ENCODE results near the gene KRR1.

Gene KRR1

DNA sequence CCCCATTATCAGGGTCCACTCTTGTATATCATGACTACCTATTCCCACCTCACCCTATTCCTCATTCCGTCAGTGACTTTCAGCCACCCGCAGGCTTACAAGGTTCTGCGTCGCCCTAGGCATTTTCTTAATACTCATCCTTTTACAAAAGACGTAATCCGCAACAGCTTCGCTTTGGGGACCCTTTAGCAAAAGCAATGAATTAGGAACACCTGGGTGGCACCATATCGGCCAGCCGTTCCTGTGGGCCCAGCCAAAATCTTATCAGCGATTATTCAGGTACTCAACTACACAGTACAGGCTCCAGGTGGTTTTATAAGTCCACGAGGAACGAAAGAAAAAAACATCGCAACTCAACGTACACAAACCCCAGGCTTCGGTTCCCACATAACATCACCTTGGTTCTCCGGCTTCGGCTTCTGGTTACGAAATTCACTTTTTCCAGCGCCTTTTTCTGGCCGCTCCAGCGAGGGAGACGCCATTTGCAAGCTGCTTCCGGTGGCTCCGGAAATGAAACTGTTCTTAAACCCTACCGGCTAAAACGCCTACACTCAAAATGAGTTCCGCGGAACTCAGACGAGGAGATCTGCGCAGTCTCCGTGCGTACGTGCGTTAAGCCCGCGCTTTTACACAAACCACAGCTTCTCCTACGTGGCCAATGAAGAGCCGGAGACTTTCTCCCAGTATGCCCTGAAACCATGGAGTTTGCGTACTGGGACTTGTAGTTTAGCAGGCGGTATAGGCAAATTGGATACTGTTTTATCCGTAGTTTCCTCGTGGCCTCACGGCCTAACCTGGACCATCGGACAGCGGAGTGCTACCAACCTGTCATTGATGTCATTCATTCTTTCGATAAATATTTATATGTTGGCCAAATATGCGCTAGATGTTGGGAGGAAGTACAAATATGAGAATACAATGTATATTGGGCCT, at the start of gene KRR1:
TSS of gene KRR1 (minus strand) at position 494 of the 933 bp plus-strand sequence. CDS start at position 482, 12 bp downstream.
- in situ Hi-C loops (cut with HindIII; ENCODE audit: low sequenced_read_pairs), result no loop called here

- in situ Hi-C loops (cut with HindIII; ENCODE audit: low sequenced_read_pairs), result no loop called here
These were observed 48.8 kb upstream of the KRR1 start for GRCh38 chr12:75560167-75560566.

DNA sequence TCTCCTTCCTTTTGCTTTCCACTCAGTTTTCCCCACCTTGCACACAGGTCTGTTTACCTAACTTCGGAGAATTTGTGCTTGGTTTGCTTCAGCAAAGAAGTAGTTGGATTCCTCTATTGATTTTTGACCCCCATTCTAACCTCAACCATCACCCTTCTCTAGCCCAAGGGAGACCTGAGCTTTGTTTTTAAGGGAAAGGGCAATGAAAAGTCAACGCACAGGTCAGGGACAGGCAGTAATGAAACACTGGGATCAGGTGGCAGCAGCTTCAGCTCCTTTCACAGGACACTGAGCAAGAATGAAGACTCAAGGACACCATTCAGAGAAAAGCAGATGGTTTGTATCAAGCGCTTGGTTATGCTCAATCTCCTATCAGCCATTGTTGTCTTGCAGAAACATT, 46.9 kb upstream of the KRR1 start:
- in situ Hi-C loops (cut with HindIII; ENCODE audit: low sequenced_read_pairs), result no loop called here

GRCh38 chr12:75556311-75556899, 45.0 kb upstream of the KRR1 start:
- in situ Hi-C loops (cut with HindIII; ENCODE audit: low sequenced_read_pairs), result no loop called here

GRCh38 chr12:75554556-75554880, 43.1 kb upstream of the KRR1 start:
- in situ Hi-C loops (cut with HindIII; ENCODE audit: low sequenced_read_pairs), result no loop called here

GRCh38 chr12:75553836-75554555, 42.6 kb upstream of the KRR1 start:
- in situ Hi-C loops (cut with HindIII; ENCODE audit: low sequenced_read_pairs), result no loop called here

- in situ Hi-C loops (cut with HindIII; ENCODE audit: low sequenced_read_pairs), result no loop called here
These were observed 42.0 kb upstream of the KRR1 start for GRCh38 chr12:75553398-75553797.

DNA sequence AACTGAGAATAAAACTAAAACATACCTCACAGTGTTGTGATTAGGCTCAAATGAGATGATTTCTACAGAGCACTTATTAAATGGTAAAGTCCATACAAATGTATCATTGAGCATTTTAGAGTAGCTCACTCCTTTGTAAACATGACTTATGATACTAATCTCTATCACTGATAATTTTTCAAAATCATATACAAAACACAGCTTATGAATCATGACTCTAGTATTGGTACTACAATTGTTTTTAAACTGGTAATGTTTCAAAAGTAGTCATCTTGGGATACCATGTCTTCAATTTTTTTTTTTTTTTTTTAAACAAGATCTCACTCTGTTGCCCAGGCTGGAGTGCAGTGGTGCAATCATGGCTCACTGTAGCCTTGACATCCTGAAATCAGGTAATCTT, 40.1 kb upstream of the KRR1 start:
- in situ Hi-C loops (cut with HindIII; ENCODE audit: low sequenced_read_pairs), result no loop called here

DNA sequence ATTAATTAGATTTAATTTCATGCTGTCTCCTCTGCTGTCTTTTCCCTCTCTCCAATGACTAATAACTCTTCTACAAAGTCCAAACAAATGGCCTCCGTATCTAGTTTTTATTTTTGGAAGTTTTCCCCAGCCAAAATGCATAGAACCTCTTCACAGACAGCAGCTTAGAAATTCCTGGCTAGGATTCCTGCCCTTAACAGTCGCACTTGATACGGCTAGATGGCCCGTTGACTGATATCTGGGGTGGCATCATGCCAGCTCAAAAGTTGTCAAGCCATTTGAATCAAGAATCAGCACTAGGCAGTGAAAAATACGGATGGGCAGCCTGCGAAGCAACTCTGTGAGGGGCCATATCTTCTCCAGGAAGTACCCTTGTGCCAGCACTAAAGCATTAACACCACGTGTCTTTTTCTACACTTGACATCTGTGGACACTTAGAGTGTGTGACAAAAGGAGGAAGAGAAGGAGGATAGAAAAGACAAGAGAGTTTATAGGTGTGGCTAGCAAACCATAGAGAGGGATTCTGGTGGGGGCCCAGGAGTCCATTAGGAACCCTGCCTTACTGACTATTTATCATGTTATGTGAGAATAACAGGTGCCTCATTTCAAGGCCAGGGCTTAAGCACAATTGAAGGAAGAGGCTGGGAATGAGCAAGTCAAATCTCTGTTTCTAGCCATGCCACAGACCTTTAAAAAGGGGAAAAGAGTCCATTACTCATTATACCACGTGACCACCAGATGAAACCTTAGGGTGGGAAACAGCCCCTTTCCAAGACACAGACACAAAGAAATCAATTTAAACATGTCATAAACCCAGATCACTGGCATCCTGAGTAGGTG, 39.2 kb upstream of the KRR1 start:
- in situ Hi-C loops (cut with HindIII; ENCODE audit: low sequenced_read_pairs), result no loop called here

DNA sequence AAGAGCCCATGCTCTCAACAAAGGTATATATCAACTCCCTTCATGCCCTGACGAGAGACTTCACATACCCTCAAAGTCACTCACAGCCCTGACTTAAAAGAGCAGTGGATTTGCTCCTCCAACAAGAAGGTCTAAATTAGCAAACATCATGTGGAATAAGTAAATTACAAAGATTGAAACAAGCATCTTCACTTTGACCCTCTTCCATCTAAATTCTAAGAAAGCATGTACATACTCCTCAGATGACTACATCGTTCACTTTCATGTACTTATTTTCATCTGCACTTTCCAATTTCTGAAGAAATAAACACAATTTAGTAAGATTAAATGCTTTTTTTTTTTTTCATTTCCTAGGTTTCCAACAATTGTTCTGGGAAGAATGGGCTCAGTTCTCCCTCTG, 38.6 kb upstream of the KRR1 start:
- in situ Hi-C loops (cut with HindIII; ENCODE audit: low sequenced_read_pairs), result no loop called here

GRCh38 chr12:75548879-75549278, 37.5 kb upstream of the KRR1 start:
- in situ Hi-C loops (cut with HindIII; ENCODE audit: low sequenced_read_pairs), result no loop called here

GRCh38 chr12:75545636-75546035, 34.2 kb upstream of the KRR1 start:
- in situ Hi-C loops (cut with HindIII; ENCODE audit: low sequenced_read_pairs), result no loop called here

- in situ Hi-C loops (cut with HindIII; ENCODE audit: low sequenced_read_pairs), result no loop called here
These were observed 32.1 kb upstream of the KRR1 start for GRCh38 chr12:75543529-75543928.

GRCh38 chr12:75542942-75543341, 31.5 kb upstream of the KRR1 start:
- in situ Hi-C loops (cut with HindIII; ENCODE audit: low sequenced_read_pairs), result no loop called here

- in situ Hi-C loops (cut with HindIII; ENCODE audit: low sequenced_read_pairs), result no loop called here
These were observed 28.5 kb upstream of the KRR1 start for GRCh38 chr12:75539889-75540288.

GRCh38 chr12:75533239-75533638, 21.8 kb upstream of the KRR1 start:
- in situ Hi-C loops (cut with HindIII; ENCODE audit: low sequenced_read_pairs), result no loop called here

- in situ Hi-C loops (cut with HindIII; ENCODE audit: low sequenced_read_pairs), result no loop called here
These were observed 18.4 kb upstream of the KRR1 start for GRCh38 chr12:75529826-75530225.

DNA sequence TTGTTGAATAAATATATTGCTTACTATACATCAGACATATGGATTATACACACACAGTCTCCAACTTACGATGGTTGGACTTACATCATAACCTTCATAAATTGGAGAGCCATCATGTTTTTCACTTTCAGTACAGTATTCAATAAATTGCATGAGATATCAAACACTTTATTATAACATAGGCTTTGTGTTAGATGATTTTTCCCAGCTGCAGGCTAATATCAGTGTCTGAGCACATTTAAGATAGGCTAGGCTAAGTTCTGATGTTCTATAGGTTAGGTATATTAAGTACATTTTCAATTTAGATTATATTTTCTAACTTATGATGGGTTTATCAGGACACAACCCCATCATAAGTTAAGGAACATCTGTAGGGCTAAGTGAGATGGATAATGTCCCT, 17.9 kb upstream of the KRR1 start:
- in situ Hi-C loops (cut with HindIII; ENCODE audit: low sequenced_read_pairs), result no loop called here

DNA sequence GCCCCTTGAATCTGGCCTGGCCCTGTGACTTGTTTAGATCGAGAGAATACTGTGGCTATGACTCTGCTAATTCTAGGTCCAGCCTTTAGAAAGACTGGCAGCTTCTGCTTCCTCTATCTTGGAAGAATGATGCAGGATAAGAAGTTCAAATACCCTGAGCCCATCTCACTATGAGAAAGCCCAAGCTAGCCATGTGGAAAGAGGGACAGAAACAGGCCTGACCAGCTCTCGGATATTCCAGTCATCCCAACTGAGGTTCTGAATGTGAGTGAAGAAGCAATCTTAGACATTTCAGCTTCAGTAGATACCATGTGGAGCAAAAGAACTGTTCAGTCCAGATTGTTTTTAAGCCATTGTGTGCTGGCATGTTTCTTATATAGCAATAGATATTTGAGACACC, 17.3 kb upstream of the KRR1 start:
- in situ Hi-C loops (cut with HindIII; ENCODE audit: low sequenced_read_pairs), result no loop called here

DNA sequence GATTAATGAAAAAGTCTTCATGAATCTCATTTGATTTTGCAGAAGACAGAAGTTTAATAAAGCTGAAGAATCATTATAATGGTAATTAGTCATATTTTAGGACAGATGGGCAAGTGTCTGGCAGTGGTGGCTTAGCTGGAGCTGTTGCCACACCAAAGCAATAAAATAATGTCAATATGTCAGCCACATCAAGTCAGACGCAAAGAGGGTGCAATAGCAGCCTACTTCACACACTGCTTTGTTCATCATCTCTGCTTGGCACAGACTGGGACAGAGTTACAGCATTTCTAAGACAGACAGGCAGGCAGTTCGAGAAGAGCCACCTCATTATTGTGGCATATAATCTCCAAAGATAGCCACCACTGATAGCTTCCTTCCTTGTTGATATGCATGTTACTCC, 16.9 kb upstream of the KRR1 start:
- in situ Hi-C loops (cut with HindIII; ENCODE audit: low sequenced_read_pairs), result no loop called here
